Neural cell (in vitro differentiated cells): ENCODE data around the gene TMEM74B. TPM values are rescaled to one million over a fixed set of nuclear protein-coding genes. Genes with fewer than 3 reads are reported as not detected.

Experiments
- H2AFZ ChIP-seq: fragments of 200-600, 300-800 bp; sonication (generic), shearing (Covaris generic); 2 replicates; pipeline ENCODE4 v1.6.0; 2014; ENCODE audit warnings: low read depth, mild to moderate bottlenecking, antibody characterized with exemption, low read length, moderate library complexity
- H3F3A ChIP-seq: fragments of 200-600 bp; shearing (Covaris generic); 2 replicates; pipeline ENCODE4 v1.6.1; 2016; ENCODE audit warnings: mild to moderate bottlenecking, moderate library complexity, mixed read lengths, antibody characterized with exemption, low read length; ENCODE audit not compliant: insufficient read depth, poor library complexity, severe bottlenecking
- H3K27ac ChIP-seq: fragments of 200-600, 300-800 bp; sonication (generic), shearing (Covaris generic); 2 replicates; pipeline ENCODE4 v1.5.1; 2014; ENCODE audit warnings: mild to moderate bottlenecking, low read length, moderate library complexity
- H3K27me3 ChIP-seq: fragments of 300-800, 200-600 bp; sonication (generic), shearing (Covaris generic); 2 replicates; pipeline ENCODE4 v1.6.0; 2014; ENCODE audit warnings: mild to moderate bottlenecking, low read depth, low read length, moderate library complexity; ENCODE audit not compliant: insufficient read depth
- H3K36me3 ChIP-seq: fragments of 300-800, 200-600 bp; sonication (generic), shearing (Covaris generic); 2 replicates; pipeline ENCODE4 v1.5.1; 2014; ENCODE audit warnings: mild to moderate bottlenecking, antibody characterized with exemption, low read length, moderate library complexity; ENCODE audit not compliant: insufficient read depth
- H3K4me2 ChIP-seq: fragments of 300-800, 200-600 bp; sonication (generic), shearing (Covaris generic); 2 replicates; pipeline ENCODE4 v1.6.0; 2014; ENCODE audit warnings: mild to moderate bottlenecking, low read length
- H3K4me3 ChIP-seq: fragments of 300-800, 200-600 bp; sonication (generic), shearing (Covaris generic); 2 replicates; pipeline ENCODE4 v1.5.1; 2014; ENCODE audit warnings: mild to moderate bottlenecking, low read length, moderate library complexity
- H3K79me2 ChIP-seq: fragments of 200-600 bp; shearing (Covaris generic); replicated peaks from 2 replicates; pipeline ENCODE4 v1.6.0; 2014; ENCODE audit warnings: mild to moderate bottlenecking, low read length, moderate library complexity; ENCODE audit not compliant: insufficient read depth
- H3K9ac ChIP-seq: fragments of 300-800, 200-600 bp; sonication (generic), shearing (Covaris generic); 2 replicates; pipeline ENCODE4 v1.6.1; 2016; ENCODE audit warnings: mild to moderate bottlenecking, low read length, mixed read lengths
- H3K9me2 ChIP-seq: fragments of 200-600 bp; shearing (Covaris generic); 2 replicates; pipeline ENCODE4 v1.6.1; 2016; ENCODE audit warnings: mild to moderate bottlenecking, low read length, mixed read lengths; ENCODE audit not compliant: insufficient read depth
- H3K9me3 ChIP-seq: fragments of 200-600, 300-800 bp; sonication (generic), shearing (Covaris generic); 2 replicates; pipeline ENCODE4 v1.6.1; 2016; ENCODE audit warnings: mild to moderate bottlenecking, mixed run types, low read length, moderate library complexity, mixed read lengths
- H4K20me1 ChIP-seq: fragments of 200-600 bp; shearing (Covaris generic); 2 replicates; pipeline ENCODE4 v1.6.1; 2016; ENCODE audit warnings: mild to moderate bottlenecking, mixed run types; ENCODE audit not compliant: insufficient read depth
- EP300 ChIP-seq: fragments of 450-650 bp; conservative IDR thresholded peaks from 2 replicates; pipeline ENCODE4 v1.6.1; 2014; ENCODE audit warnings: antibody characterized with exemption, mild to moderate bottlenecking, moderate library complexity; ENCODE audit not compliant: poor library complexity, severe bottlenecking
- EZH2 ChIP-seq: fragments of 200-600, 300-800 bp; shearing (Covaris generic), sonication (generic); IDR thresholded peaks from 2 replicates; pipeline ENCODE4 v1.6.1; 2014; ENCODE audit warnings: antibody characterized with exemption, low read length, borderline replicate concordance, mild to moderate bottlenecking; ENCODE audit not compliant: insufficient read depth, poor library complexity, severe bottlenecking
- MXI1 ChIP-seq: fragments of 450-650 bp; conservative IDR thresholded peaks from 2 replicates; pipeline ENCODE4 v1.6.1; 2014; ENCODE audit warnings: antibody characterized with exemption, mild to moderate bottlenecking; ENCODE audit not compliant: poor library complexity, severe bottlenecking
- POLR2AphosphoS5 ChIP-seq: IDR thresholded peaks from 2 replicates; pipeline ENCODE4 v1.6.1; 2012
- RAD21 ChIP-seq: fragments of 450-650 bp; conservative IDR thresholded peaks from 2 replicates; pipeline ENCODE4 v1.6.1; 2014; ENCODE audit warnings: antibody characterized with exemption, mild to moderate bottlenecking, moderate library complexity
- SMC3 ChIP-seq: fragments of 450-650 bp; conservative IDR thresholded peaks from 2 replicates; pipeline ENCODE4 v1.6.1; 2014; ENCODE audit warnings: antibody characterized with exemption, mild to moderate bottlenecking, moderate library complexity; ENCODE audit not compliant: poor library complexity
- TAF1 ChIP-seq: IDR thresholded peaks from 2 replicates; pipeline ENCODE4 v1.6.1; 2012; ENCODE audit warnings: low read depth
- polyA plus RNA-seq: library from polyadenylated mRNA; depleted of rRNA; stranded (reverse); fragments of >200 nt; gene quantifications from 2 replicates; pipeline ENCODE4 v1.2.3, GENCODE V29; 2014
- TF ChIP-seq, protein P1 (sequence below): IDR thresholded peaks from 2 replicates; pipeline ENCODE4 v1.6.1; 2012; ENCODE audit warnings: borderline replicate concordance
- TF ChIP-seq, protein P2 (sequence below): fragments of 450-650 bp; IDR thresholded peaks from 2 replicates; pipeline ENCODE4 v1.5.1; 2014; ENCODE audit warnings: antibody characterized with exemption, mild to moderate bottlenecking, moderate library complexity; ENCODE audit not compliant: poor library complexity, severe bottlenecking

The TMEM74B gene
- polyA plus RNA-seq, 1 donor from 2014 or later, result 155 TPM

DNA sequence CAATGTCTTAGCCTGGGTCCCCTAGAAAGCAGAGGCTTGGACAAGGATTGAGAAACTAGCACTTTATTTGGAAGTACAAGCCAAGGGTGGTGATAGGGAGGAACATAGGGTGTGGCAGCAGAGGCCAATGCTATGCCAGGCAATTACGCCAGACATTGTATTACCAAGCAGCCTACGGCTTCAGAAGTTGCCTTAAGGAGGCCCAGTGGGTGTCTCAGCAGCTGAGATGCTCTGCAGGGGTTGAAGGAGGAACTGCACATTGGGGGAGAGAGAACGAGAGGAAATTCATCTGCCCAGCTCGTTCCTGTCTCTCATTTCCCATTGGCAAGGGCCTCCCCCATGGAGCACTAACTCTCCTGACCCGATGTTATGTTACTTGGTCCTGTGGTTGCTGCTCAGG, 19.3 kb upstream of the TMEM74B start:
- no peaks in the 10 kb centered on the region for H3K79me2 ChIP-seq
- no peak overlapping the region for H3K4me3 ChIP-seq
- TF ChIP-seq MXI1, result no peak
- TF ChIP-seq, protein P1, sequence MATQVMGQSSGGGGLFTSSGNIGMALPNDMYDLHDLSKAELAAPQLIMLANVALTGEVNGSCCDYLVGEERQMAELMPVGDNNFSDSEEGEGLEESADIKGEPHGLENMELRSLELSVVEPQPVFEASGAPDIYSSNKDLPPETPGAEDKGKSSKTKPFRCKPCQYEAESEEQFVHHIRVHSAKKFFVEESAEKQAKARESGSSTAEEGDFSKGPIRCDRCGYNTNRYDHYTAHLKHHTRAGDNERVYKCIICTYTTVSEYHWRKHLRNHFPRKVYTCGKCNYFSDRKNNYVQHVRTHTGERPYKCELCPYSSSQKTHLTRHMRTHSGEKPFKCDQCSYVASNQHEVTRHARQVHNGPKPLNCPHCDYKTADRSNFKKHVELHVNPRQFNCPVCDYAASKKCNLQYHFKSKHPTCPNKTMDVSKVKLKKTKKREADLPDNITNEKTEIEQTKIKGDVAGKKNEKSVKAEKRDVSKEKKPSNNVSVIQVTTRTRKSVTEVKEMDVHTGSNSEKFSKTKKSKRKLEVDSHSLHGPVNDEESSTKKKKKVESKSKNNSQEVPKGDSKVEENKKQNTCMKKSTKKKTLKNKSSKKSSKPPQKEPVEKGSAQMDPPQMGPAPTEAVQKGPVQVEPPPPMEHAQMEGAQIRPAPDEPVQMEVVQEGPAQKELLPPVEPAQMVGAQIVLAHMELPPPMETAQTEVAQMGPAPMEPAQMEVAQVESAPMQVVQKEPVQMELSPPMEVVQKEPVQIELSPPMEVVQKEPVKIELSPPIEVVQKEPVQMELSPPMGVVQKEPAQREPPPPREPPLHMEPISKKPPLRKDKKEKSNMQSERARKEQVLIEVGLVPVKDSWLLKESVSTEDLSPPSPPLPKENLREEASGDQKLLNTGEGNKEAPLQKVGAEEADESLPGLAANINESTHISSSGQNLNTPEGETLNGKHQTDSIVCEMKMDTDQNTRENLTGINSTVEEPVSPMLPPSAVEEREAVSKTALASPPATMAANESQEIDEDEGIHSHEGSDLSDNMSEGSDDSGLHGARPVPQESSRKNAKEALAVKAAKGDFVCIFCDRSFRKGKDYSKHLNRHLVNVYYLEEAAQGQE, result no peak
- TF ChIP-seq TAF1, result no peak
- no peak for TF ChIP-seq EP300
- no peak for TF ChIP-seq POLR2AphosphoS5
- TF ChIP-seq SMC3, result no peak
- TF ChIP-seq, protein P2, sequence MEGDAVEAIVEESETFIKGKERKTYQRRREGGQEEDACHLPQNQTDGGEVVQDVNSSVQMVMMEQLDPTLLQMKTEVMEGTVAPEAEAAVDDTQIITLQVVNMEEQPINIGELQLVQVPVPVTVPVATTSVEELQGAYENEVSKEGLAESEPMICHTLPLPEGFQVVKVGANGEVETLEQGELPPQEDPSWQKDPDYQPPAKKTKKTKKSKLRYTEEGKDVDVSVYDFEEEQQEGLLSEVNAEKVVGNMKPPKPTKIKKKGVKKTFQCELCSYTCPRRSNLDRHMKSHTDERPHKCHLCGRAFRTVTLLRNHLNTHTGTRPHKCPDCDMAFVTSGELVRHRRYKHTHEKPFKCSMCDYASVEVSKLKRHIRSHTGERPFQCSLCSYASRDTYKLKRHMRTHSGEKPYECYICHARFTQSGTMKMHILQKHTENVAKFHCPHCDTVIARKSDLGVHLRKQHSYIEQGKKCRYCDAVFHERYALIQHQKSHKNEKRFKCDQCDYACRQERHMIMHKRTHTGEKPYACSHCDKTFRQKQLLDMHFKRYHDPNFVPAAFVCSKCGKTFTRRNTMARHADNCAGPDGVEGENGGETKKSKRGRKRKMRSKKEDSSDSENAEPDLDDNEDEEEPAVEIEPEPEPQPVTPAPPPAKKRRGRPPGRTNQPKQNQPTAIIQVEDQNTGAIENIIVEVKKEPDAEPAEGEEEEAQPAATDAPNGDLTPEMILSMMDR, result no peak
- no peak for TF ChIP-seq RAD21
- TF ChIP-seq EZH2, result no peak
- no peak overlapping the region for H3K4me2 ChIP-seq
- no peak overlapping the region for H2AFZ ChIP-seq
- no peaks in the 10 kb centered on the region for H3K27me3 ChIP-seq
- H3K36me3 ChIP-seq, result no peaks in the 10 kb centered on the region
- no peak overlapping the region for H3K27ac ChIP-seq
- no peaks in the 10 kb centered on the region for H3K9me2 ChIP-seq
- no peaks in the 10 kb centered on the region for H4K20me1 ChIP-seq
- no peaks in the 10 kb centered on the region for H3F3A ChIP-seq
- H3K9ac ChIP-seq, result no peak overlapping the region
- H3K9me3 ChIP-seq, result no peaks in the 10 kb centered on the region

DNA sequence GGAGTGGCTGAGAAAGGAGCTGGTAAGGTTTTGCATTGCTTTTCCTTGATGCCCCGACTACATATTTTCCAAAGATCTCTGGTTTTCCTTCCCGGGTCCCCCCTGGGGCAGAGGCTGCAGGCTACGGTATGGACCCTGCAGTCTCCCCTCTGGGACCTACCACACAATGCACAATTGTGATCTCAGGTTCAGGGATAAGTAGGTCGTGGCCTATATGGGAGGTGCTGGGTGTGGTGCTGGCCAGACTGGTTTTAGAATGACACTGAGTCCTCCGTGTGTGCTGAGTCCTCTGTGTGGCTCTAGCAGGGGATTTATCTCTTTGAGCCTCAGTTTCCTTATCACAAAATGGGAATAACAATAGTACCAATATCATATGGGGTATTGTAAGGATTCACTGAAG, 18.8 kb upstream of the TMEM74B start:
- Histone ChIP-seq H3K27me3 (no peaks in the 10 kb centered on the region), H3K9me3 (no peaks in the 10 kb centered on the region), H4K20me1 (no peaks in the 10 kb centered on the region), H3K4me2 (no peak overlapping the region), H3K27ac (no peak overlapping the region), H3K4me3 (no peak overlapping the region), H3F3A (no peaks in the 10 kb centered on the region), H3K79me2 (no peaks in the 10 kb centered on the region), H3K9ac (no peak overlapping the region), H3K9me2 (no peaks in the 10 kb centered on the region), H2AFZ (no peak overlapping the region), H3K36me3 (no peaks in the 10 kb centered on the region)
- no peak for TF ChIP-seq EZH2
- TF ChIP-seq RAD21, result no peak
- TF ChIP-seq, protein P1, result no peak
- no peak for TF ChIP-seq TAF1
- no peak for TF ChIP-seq SMC3
- no peak for TF ChIP-seq POLR2AphosphoS5
- no peak for TF ChIP-seq EP300
- TF ChIP-seq MXI1, result no peak
- TF ChIP-seq, protein P2, result no peak
